H9 (cell line): ENCODE measurements around the gene MYO7B. TPM values are rescaled to one million over a fixed set of nuclear protein-coding genes. Genes with fewer than 3 reads are reported as not detected.

Experiments used
- DNase-seq: peaks from one replicate; pipeline ENCODE4 v3.0.0-alpha.2; 2017
- H2AFZ ChIP-seq: one replicate; pipeline ENCODE4 v1.6.1; 2013; ENCODE audit warnings: mild to moderate bottlenecking, low read length, control low read depth, moderate library complexity
- H2AK5ac ChIP-seq: 2 replicates; pipeline ENCODE4 v1.6.1; 2013; ENCODE audit warnings: low read length, control low read depth, mixed read lengths; ENCODE audit not compliant: insufficient read length
- H2BK120ac ChIP-seq: one replicate; pipeline ENCODE4 v1.6.1; 2013; ENCODE audit warnings: low read depth, mild to moderate bottlenecking, low read length, control low read depth, inconsistent platforms; ENCODE audit not compliant: poor library complexity, severe bottlenecking
- H2BK12ac ChIP-seq: 2 replicates; pipeline ENCODE4 v1.6.1; 2013; ENCODE audit warnings: low read length, control low read depth, mixed read lengths, low read depth; ENCODE audit not compliant: insufficient read length
- H2BK15ac ChIP-seq: 2 replicates; pipeline ENCODE4 v1.6.1; 2013; ENCODE audit warnings: low read depth, low read length, control low read depth
- H2BK20ac ChIP-seq: one replicate; pipeline ENCODE4 v1.6.1; 2013; ENCODE audit warnings: low read depth, mild to moderate bottlenecking, low read length, control low read depth, inconsistent platforms; ENCODE audit not compliant: poor library complexity, severe bottlenecking
- H2BK5ac ChIP-seq: 2 replicates; pipeline ENCODE4 v1.6.1; 2013; ENCODE audit warnings: low read length, control low read depth, mixed read lengths; ENCODE audit not compliant: insufficient read length
- H3K14ac ChIP-seq: 2 replicates; pipeline ENCODE4 v1.6.1; 2013; ENCODE audit warnings: low read length, control low read depth; ENCODE audit not compliant: insufficient read depth
- H3K18ac ChIP-seq: 2 replicates; pipeline ENCODE4 v1.6.1; 2013; ENCODE audit warnings: low read depth, mild to moderate bottlenecking, mixed read lengths, low read length, control low read depth; ENCODE audit not compliant: insufficient read length
- H3K23ac ChIP-seq: 2 replicates; pipeline ENCODE4 v1.6.1; 2013; ENCODE audit warnings: low read length, control low read depth, mixed read lengths, low read depth; ENCODE audit not compliant: insufficient read length
- H3K23me2 ChIP-seq: 2 replicates; pipeline ENCODE4 v1.6.1; 2013; ENCODE audit warnings: low read depth, mild to moderate bottlenecking, mixed read lengths, low read length, control low read depth; ENCODE audit not compliant: insufficient read length, poor library complexity, severe bottlenecking
- H3K27ac ChIP-seq: 2 replicates; pipeline ENCODE4 v1.5.1; 2013; ENCODE audit warnings: low read length, control low read depth, mixed read lengths, low read depth; ENCODE audit not compliant: insufficient read length
- H3K27me3 ChIP-seq: 2 replicates; pipeline ENCODE4 v1.6.1; 2013; ENCODE audit warnings: low read length, control low read depth, inconsistent platforms; ENCODE audit not compliant: insufficient read depth
- H3K4ac ChIP-seq: 2 replicates; pipeline ENCODE4 v1.6.1; 2013; ENCODE audit warnings: low read depth, mild to moderate bottlenecking, control low read depth, inconsistent platforms, low read length, moderate library complexity
- H3K4me1 ChIP-seq: 2 replicates; pipeline ENCODE4 v1.6.1; 2013; ENCODE audit warnings: low read length, control low read depth, inconsistent platforms; ENCODE audit not compliant: insufficient read depth
- H3K4me2 ChIP-seq: 2 replicates; pipeline ENCODE4 v1.6.1; 2013; ENCODE audit warnings: low read length, control low read depth, mixed read lengths; ENCODE audit not compliant: insufficient read length, insufficient read depth
- H3K56ac ChIP-seq: 2 replicates; pipeline ENCODE4 v1.6.1; 2013; ENCODE audit warnings: low read depth, mild to moderate bottlenecking, mixed read lengths, low read length, control low read depth; ENCODE audit not compliant: insufficient read length
- H3K79me1 ChIP-seq: 2 replicates; pipeline ENCODE4 v1.6.1; 2013; ENCODE audit warnings: low read depth, mild to moderate bottlenecking, moderate library complexity, low read length, control low read depth, inconsistent platforms; ENCODE audit not compliant: insufficient read depth, poor library complexity, severe bottlenecking
- H3K79me2 ChIP-seq: 2 replicates; pipeline ENCODE4 v1.6.1; 2013; ENCODE audit warnings: low read length, control low read depth, inconsistent platforms; ENCODE audit not compliant: insufficient read depth
- H3K9ac ChIP-seq: 2 replicates; pipeline ENCODE4 v1.6.1; 2013; ENCODE audit warnings: low read length, control low read depth, mixed read lengths; ENCODE audit not compliant: insufficient read length; ENCODE audit errors: extremely low read depth
- H3K9me3 ChIP-seq: one replicate; pipeline ENCODE4 v1.6.1; 2013; ENCODE audit warnings: low read depth, low read length, inconsistent platforms; ENCODE audit not compliant: control insufficient read depth
- H3T11ph ChIP-seq: one replicate; pipeline ENCODE4 v1.6.1; 2013; ENCODE audit warnings: mild to moderate bottlenecking, low read length, control low read depth, inconsistent platforms
- H4K20me1 ChIP-seq: one replicate; pipeline ENCODE4 v1.6.1; 2013; ENCODE audit not compliant: control insufficient read depth, insufficient read length, insufficient read depth
- H4K5ac ChIP-seq: 2 replicates; pipeline ENCODE4 v1.6.1; 2013; ENCODE audit warnings: low read depth, mild to moderate bottlenecking, mixed read lengths, low read length, control low read depth; ENCODE audit not compliant: insufficient read length
- H4K8ac ChIP-seq: replicated peaks from 2 replicates; pipeline ENCODE4 v1.6.1; 2013; ENCODE audit warnings: low read length, control low read depth, mixed read lengths, low read depth; ENCODE audit not compliant: insufficient read length
- H4K91ac ChIP-seq: 2 replicates; pipeline ENCODE4 v1.6.1; 2013; ENCODE audit warnings: low read depth, mild to moderate bottlenecking, moderate library complexity, mixed read lengths, low read length, control low read depth; ENCODE audit not compliant: insufficient read length
- H3K27ac Mint-ChIP-seq, 3 experiments: 2 replicates in 2 of 3; 3 replicates in 1 of 3; pipeline ENCODE4 v1.8.0; 2020 to 2021; ENCODE audit warnings: mixed read lengths in 3 of 3, mild to moderate bottlenecking in 1 of 3, moderate library complexity in 1 of 3
- H3K27me3 Mint-ChIP-seq: 2 replicates; pipeline ENCODE4 v1.8.0; 2021; ENCODE audit warnings: low read depth, mild to moderate bottlenecking, moderate library complexity, mixed read lengths
- H3K36me3 Mint-ChIP-seq, 3 experiments: 2 replicates in 2 of 3; 3 replicates in 1 of 3; pipeline ENCODE4 v1.8.0; 2020 to 2021; ENCODE audit warnings: low read depth in 3 of 3, mixed read lengths in 3 of 3; ENCODE audit not compliant: insufficient read depth in 1 of 3
- H3K4me1 Mint-ChIP-seq, 2 experiments: 2 replicates each; pipeline ENCODE4 v1.8.0; 2020; ENCODE audit warnings: mixed read lengths in 2 of 2
- H3K4me3 Mint-ChIP-seq, 2 experiments: 2 replicates in 1 of 2; 3 replicates in 1 of 2; pipeline ENCODE4 v1.8.0; 2020 to 2021; ENCODE audit warnings: mild to moderate bottlenecking in 2 of 2, mixed read lengths in 2 of 2, moderate library complexity in 1 of 2
- H3K9me3 Mint-ChIP-seq, 2 experiments: 2 replicates in 1 of 2; 3 replicates in 1 of 2; pipeline ENCODE4 v1.8.0; 2020; ENCODE audit warnings: mild to moderate bottlenecking in 2 of 2, mixed read lengths in 2 of 2, moderate library complexity in 1 of 2
- CTCF ChIP-seq: fragments of 200-600 bp; sonication (generic); conservative IDR thresholded peaks from 3 replicates; pipeline ENCODE4 v1.8.0; 2021; ENCODE audit warnings: antibody characterized with exemption, mild to moderate bottlenecking
- WGBS: extraction: QIAGEN DNeasy Blood & Tissue Kit; methylation state at CpG from one replicate; pipeline ENCODE4 v1.1.7; 2013; ENCODE audit warnings: missing lambda C conversion rate, low lambda C conversion rate, mixed read lengths; ENCODE audit not compliant: insufficient read length; ENCODE audit errors: extremely low coverage; 5-methylcytosine and 5-hydroxymethylcytosine counted together
- total RNA-seq: library from RNA; stranded (reverse); gene quantifications from 2 replicates; pipeline ENCODE4 v1.2.1, GENCODE V29; 2021

MYO7B gene
- total RNA-seq, 1 experiment from 2014 or later: not detected

GRCh38 chr2:127566576-127566975, 31.1 kb downstream of the MYO7B start:
- H3K4me3 Mint-ChIP-seq: no peak overlapping the region
- H3K36me3 Mint-ChIP-seq: no peaks in the 10 kb centered on the region
- H2AFZ ChIP-seq: no peak overlapping the region
- peaks cover 15% of the 10 kb centered on the region in 2 experiments for H3K4me1 Mint-ChIP-seq
- no peak overlapping the region for H2BK15ac ChIP-seq
- no peak overlapping the region for H3K4me2 ChIP-seq
- H2BK12ac ChIP-seq: no peak overlapping the region
- no peaks in the 10 kb centered on the region; a peak in 1 of 5 replicates for H3K9me3 Mint-ChIP-seq
- no CpG with 5 or more reads among the region's 10 CpGs for WGBS
- H3K79me2 ChIP-seq: no peaks in the 10 kb centered on the region
- no peak overlapping the region for H2AK5ac ChIP-seq
- H3K23ac ChIP-seq: no peak overlapping the region
- no peaks in the 10 kb centered on the region for H3K27me3 ChIP-seq
- no peaks in the 10 kb centered on the region for H4K20me1 ChIP-seq
- H2BK20ac ChIP-seq: no peak overlapping the region
- H3K14ac ChIP-seq: no peak overlapping the region
- peak; percentile 40 for DNase-seq
- no peak overlapping the region for H3K18ac ChIP-seq
- H3K4me1 ChIP-seq: no peaks in the 10 kb centered on the region
- H3K9me3 ChIP-seq: no peaks in the 10 kb centered on the region
- H3K27ac Mint-ChIP-seq: no peak overlapping the region
- no peak overlapping the region for H2BK120ac ChIP-seq
- H3K9ac ChIP-seq: no peak overlapping the region
- no peak overlapping the region for H3K4ac ChIP-seq
- no peaks in the 10 kb centered on the region for H3K23me2 ChIP-seq
- TF ChIP-seq CTCF: peak; percentile 28; the same call in 2 of the 3 replicates
- H3K79me1 ChIP-seq: no peaks in the 10 kb centered on the region
- no peak overlapping the region for H3K56ac ChIP-seq
- no peak overlapping the region for H3K27ac ChIP-seq
- no peak overlapping the region for H4K8ac ChIP-seq
- H3T11ph ChIP-seq: no peak overlapping the region
- H3K27me3 Mint-ChIP-seq: peaks cover 4% of the 10 kb centered on the region
- no peak overlapping the region for H4K91ac ChIP-seq
- no peak overlapping the region for H2BK5ac ChIP-seq
- H4K5ac ChIP-seq: no peak overlapping the region
